ENCODE results near the gene CORT.
"Not testable (repeated sequence)": the region's sequence is repeated elsewhere in the genome, so short reads cannot be mapped to it uniquely, and the experiment has no call there.

Gene CORT

DNA sequence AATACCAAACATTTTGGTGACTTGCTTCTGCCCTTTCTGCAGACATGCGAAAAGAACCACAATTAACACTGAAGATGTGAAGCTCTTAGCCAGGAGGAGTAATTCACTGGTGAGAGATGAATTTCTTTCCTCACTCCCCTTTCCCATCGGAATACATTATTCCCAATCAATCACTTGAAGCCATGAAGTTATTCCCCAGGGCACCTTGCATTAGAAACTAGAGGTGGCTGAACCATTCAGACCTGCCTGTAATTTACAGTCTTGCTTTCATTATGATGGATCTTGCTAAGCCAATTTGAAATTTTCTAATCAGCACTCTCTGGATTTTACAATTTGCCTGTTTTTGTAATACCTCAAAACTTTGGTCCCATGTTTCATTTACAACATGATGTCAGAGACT is 9.5 kb upstream of the CORT start:
- DNase-seq, result no peak

DNA sequence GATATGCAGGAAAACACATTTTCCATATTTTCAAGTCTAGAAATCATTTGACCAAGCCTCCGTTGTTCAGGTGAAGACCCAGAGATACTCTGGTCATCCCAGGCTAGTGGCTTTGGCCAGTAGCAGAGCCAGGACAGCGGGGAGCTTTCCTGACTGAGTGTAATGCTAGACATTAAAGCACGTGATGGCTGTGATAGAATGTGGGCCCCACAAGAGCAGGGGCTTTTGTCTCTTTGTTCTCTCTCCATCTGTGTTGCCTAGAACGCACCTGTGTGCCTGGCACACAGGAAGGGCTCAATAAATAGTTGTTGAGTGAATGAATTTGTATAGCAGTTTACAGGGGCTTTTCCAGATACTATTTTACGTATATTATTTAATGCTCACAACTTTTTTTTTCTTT is 9.0 kb upstream of the CORT start:
- no peak for DNase-seq

DNA sequence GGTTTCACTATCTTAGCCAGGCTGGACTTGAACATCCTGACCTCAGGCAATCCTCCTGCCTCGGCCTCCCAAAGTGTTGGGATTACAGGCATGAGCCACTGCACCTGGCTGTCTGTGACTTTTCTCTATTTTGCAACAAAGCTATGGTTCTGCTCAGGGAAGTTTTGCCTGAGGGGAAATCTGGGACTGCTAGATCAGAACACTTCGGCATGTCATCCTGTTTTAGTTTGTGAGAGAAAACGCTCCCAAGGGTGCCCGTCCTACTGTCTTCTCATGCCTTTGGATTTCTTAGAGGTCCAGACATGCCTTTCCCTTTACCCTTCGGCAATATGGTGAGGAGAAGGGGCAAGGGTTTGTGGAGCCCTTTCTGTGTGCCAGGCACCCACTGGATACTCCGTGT is 5.6 kb upstream of the CORT start:
- DNase-seq, result no peak

DNA sequence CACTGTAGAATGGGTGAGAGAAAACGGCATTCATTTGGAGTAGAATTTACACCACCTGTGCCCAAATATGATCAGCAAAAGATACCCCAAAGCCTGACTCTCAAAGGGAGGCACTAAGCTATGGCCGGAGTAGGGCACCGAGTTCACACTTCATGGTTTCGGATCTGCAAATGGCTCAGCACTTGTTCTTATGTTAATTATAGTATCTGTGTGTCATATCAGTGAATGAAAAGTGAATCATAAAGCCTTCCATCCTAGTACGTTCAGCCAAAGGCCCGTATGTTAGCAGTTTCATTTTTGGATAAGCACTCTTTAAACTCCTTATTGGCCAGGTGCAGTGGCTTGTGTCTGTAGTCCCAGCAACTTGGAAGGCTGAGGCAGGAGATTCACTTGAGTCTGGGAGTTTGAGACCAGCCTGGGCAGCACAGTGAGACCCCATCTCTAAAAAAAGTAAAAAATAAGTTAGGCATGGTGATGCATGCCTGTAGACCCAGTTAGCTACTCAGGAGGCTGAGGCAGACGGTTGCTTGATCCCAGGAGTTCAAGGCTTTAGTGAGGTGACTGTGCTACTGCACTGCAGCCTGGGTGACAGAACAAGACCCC is 4.9 kb upstream of the CORT start:
- DNase-seq, result no peak

DNA sequence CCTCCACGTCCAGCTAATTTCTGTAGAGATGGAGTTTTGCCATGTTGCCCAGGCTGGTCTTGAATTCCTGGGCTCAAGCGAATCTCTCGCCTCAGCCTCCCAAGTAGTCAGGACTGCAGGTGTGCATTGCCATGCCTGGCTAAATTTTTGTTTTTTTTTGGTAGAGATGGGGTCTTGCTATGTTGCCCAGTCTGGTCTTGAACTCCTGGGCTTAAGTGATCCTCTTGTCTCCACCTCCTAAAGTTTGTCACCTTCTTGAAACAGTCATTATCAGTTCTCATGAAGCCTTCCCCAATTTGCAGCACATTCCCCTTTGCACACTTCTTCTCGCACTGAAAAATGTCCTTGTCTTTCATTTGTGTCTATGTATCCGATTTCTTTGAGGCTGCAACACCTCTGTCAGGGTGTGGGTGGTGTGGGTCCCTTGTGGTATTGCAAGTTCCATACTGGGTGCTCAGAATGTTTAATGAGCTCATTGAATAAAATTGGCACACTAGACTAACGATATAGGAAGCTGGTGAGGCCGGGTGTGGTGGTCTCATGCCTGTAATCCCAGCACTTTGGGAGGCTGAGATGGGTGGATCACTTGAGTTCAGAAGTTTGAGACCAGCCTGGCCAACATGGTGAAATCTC is 2.9 kb upstream of the CORT start:
- no peak for DNase-seq

DNA sequence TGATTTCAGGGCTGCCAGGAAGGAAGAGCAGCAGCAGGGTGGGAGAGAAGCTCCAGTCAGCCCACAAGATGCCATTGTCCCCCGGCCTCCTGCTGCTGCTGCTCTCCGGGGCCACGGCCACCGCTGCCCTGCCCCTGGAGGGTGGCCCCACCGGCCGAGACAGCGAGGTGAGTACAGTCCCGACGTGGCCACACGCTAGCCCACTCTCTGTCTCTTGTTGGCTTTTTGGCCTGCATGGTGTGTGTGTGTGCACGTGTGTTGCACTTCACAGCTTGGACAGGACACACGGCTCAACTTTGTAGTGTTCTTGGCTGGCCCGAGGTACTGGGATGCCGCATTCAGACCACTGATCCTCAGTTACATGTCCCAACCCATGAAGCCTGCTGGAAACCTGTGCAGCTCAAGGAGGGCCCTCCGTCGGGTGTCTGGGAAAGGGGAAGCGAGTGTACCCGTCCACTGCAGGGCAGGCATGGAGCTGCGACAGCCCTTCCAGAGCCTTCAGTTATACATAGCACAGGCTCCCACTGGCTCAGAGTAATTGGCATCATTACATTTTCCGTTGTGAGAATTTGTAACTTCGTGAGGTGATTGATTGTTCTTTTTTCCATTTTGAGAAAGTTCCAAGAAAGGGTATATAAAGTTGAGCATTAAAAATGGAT is 454 bp downstream of the CORT start:
- DNase-seq, result no peak

DNA sequence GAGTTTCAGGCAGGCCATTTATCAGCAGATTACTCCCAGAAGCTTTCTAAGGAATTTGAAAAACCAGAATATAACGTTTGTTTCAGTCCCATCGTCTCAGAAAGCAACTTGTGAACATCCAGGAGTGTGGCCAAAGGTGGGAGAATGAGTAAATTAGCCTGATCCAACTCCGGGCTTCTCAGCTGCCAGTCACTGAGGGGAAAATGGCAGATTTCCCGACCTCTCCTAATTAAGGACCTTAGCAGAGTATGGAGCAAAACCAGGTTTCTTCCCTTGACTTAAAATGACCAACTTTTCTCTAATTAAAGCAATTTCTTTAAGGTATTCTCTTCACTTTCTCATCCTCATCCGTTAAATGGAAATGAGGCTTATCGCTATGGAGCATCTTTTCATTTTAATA is 1.0 kb downstream of the CORT start:
- DNase-seq, result no peak

DNA sequence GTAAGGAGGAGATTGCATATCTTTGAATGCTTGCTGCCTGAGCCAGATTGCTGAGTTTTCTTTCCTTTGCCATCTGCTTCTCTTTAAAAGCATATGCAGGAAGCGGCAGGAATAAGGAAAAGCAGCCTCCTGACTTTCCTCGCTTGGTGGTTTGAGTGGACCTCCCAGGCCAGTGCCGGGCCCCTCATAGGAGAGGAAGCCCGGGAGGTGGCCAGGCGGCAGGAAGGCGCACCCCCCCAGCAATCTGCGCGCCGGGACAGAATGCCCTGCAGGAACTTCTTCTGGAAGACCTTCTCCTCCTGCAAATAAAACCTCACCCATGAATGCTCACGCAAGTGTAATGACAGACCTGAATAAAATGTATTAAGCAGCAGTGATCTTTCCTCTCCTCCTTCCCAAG is 1.5 kb downstream of the CORT start:
- no peak for DNase-seq

DNA sequence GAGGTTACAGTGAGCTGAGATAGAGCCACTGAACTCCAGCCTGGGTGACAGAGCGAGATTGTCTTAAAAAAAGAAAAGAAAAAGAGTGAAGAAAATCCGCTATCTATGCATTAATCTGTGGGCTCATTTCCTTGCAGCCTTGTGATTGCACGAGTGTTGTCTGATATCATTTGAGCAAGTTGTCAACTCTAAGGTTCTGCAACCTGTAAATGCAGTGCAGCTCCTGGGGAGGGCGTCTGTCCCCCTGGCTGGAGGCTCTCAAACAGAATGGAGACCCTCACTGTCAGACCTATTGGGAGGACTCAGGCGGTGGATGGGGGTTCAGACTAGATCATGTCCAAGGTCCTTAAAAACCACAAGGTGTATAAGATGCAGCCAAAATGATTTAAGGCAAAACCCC is 6.2 kb downstream of the CORT start:
- no peak for DNase-seq

DNA sequence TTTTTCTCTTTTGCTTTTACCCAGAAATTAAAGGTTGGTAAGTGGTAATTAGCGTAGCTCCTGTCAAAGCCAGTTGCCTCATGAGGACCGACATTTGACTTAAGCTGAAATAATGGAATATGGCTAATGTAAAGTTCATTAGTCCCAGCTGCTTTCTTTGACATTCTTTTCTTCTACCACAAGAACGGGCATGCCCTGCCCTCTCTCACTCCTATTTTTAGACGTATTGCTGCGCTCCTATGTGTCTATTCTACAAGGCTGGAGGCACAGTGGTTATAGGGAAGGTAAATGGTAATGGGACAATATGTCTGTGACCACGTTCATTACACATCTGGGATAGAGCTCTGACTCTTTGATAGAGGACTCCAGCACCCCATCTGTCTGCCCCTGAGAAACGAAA is 6.8 kb downstream of the CORT start:
- no peak for DNase-seq

DNA sequence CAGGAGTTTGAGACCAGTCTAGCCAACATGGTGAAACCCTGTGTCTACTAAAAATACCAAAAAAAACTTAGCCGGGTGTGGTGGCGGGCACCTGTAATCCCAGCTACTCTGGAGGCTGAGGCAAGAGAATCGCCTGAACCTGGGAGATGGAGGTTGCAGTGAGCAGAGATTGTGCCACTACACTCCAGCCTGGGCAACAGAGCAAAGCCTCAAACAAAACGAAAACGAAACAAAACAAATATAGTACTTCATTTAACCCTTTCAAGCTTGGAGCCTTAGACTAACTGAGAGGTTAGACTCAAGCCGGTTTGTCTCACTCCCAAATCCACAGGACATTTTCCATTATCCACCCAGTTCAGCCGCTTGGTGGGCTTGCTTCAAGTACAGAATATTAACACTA is 7.6 kb downstream of the CORT start:
- DNase-seq, result not testable (repeated sequence)

DNA sequence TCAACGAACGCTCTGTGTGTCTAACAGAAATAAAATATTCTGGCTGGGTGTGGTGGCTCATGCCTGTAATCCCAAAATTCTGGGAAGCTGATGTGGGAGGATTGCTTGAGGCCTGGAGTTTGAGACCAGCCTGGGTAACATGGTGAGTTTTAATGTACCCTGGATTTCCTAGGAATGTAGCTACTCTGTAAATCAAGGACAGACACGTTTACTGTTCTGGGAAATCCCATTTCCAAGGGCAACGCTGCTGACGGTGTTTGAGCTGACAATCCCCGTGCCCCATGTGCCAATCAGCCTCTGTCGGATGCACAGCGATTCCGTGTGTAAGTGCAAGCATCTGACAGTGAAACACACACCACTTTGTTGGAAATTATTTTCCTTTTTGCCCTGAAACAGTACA is 8.0 kb downstream of the CORT start:
- no peak for DNase-seq

DNA sequence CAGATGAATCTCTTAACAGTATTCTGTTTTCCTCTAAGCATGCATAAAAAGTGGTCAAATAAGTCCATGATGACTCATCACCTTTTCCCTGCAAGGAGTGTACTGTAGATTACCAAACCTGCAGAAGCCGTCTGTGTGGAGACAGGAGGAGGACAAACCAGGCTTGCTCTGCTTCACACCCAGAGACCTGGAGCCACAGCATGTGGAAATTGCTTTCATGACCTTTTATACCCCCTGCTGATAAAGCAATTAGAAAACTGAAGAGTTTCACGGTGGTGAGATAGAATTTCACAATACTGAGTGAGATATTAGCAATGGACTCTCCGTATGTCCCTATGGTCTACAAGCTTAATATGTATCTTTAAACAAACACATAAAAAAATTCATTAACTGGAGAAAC is 9.4 kb downstream of the CORT start:
- DNase-seq, result no peak

DNA sequence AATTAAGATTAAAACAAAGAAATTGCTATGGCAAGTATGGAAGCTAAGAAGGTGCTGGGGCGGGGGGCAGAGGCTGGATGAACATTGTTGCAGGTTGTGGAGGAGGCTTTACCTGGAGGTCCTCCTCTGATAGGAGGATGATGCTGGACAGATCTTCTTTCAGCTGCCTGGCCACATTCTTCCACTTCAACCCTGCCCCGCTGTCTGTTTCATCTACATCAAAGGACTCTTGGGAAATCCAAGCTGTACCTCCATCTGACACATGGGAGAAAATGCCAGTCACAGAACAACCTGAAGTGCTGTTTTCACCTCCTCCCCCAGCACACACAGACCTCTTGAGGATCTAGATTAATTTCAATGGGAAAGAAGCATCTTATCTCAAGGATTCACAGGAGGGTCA is 17.2 kb downstream of the CORT start:
- DNase-seq, result no peak

DNA sequence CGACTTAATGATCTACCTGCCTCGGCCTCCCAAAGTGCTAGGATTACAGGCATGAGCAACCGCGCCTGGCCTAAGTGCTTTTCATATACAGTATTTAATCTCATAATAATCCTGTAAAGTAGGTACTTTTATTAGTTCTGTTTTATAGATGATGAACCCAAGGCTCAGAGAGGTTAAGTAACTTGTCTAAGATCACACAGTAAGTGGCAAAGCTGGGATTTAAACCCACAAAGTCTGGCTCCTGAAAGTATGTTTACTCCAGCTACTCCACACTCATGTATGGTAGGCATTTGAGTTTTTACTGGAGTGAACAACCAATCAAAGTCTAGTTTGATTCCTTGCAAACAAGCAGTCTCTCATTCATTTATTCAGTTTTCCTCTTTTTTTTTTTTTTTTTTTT is 20.2 kb downstream of the CORT start:
- no peak for DNase-seq

DNA sequence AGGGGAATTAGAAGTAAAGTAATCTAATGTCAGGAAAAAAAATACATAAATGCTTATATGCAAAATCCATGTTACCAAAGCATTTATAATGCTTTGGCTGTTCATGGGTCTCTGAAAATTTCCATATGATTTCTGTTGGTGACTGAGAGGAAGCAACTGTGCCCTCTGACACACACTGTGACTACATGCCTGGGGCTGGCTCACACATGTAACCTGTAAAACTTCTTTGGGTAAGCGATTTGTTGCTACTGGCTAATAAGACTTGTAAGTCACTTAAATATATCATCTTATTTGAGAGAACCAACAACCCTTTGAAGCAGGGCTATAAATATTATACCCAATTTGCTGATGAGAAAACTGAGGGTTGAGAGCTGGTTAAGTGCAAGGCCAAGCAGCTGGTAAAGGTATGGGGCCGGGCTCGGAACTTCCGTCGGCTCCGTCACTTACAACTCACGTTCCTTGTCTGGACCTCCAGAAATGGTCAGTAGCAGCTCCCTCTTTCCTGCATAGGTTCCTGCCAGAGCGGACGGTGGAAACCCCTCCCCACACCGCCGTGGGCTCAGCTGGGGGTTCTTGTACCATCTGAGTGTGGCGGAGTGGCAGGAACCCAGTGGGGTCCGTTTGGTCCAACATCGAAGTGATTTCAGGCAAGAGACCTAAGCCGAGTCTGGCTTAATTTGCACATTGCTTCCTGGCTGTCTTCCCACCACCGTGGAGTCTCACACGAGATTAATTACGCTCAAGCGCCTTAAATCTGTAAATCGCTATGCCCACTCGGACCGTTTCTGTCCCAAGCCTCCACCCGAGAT is 21.8 kb downstream of the CORT start:
- no peak for DNase-seq

DNA sequence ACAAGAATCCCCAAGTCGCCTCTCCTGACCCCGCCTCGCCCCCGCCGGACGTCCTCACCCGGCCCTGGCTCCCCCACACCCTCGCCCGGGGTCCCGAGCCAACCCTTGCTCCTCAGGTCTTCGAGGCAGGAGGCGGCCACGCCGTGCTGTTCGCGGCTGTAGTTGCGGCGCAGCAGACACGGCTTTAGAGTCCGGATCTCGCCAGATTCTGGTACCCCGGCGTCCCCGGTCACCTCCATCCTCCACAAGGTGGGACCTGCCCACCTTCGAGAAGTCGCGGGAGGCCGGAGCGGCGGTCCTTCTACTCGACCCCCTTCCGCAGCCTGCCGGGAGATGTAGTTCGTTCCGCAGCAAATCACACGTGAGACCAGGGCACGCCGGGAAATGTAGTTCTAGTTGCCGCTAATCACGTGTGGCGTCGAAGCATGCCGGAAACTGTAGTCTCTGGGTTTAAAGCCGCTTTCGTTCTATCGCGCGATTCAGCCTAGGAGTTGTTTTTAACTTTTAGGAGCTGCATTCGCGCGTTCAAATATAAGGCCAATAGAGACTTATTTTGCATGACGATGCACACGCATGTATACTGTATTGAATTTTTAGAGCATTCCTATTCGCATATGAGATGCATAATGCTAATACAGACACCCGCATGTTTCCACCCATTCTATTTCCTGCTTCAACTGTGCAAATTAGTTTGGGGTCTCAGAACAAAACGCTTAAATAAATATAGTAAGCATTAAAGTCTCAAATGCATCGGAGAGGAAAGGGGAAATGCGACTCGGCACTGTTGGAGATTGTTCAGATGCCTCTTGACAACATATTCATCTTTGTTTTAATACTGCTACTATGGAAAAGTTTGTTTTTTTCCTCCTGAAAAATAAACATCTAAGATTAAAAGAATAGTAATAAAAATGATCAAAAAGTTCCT is 22.7 kb downstream of the CORT start, which contains the start of gene DFFA:
Gene DFFA, minus strand, starts transcription at position 310 of the 925 bp plus-strand sequence. Its CDS starts 71 bp downstream, at position 239.
- peak; percentile 83 to 91 (median 87) for DNase-seq

DNA sequence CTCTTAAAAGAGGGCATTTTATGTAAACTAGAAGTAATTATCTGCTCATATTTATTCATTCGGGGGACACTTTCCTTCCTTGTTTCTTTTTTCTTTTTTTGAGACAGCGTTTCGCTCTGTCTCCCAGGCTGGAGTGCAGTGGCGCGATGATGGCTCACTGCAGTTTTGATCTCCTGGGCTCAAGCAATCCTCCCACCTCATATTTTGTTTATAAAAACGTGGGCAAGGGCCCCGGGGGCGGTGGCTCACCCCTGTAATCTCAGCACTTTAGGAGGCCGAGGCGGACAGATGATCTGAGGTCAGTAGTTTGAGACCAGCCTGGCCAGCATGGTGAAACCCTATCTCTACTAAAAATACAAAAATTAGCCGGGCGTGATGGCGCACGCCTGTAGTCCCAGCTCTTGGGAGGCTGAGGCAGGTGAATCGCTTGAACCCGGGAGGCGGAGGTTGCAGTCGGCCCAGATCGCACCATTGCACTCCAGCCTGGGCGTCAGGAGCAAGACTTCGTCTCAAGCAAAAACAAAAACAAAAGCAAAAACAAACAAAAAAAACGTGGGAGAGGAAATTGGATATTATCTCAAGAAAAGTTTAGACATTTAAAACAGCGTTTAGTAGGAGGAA is 23.4 kb downstream of the CORT start:
- no peak for DNase-seq

DNA sequence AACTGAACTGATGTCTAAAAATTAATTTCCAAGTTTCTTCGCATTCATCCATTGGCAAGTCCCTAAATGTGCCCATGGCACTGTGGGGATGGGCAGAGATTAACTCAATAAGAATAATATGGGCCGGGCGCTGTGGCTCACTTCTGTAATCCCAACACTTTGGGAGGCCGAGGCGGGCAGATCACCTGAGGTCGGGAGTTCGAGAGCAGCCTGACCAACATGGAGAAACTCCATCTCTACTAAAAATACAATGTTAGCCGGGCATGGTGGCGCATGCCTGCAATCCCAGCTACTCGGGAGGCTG is 24.4 kb downstream of the CORT start:
- not testable (repeated sequence) for DNase-seq

DNA sequence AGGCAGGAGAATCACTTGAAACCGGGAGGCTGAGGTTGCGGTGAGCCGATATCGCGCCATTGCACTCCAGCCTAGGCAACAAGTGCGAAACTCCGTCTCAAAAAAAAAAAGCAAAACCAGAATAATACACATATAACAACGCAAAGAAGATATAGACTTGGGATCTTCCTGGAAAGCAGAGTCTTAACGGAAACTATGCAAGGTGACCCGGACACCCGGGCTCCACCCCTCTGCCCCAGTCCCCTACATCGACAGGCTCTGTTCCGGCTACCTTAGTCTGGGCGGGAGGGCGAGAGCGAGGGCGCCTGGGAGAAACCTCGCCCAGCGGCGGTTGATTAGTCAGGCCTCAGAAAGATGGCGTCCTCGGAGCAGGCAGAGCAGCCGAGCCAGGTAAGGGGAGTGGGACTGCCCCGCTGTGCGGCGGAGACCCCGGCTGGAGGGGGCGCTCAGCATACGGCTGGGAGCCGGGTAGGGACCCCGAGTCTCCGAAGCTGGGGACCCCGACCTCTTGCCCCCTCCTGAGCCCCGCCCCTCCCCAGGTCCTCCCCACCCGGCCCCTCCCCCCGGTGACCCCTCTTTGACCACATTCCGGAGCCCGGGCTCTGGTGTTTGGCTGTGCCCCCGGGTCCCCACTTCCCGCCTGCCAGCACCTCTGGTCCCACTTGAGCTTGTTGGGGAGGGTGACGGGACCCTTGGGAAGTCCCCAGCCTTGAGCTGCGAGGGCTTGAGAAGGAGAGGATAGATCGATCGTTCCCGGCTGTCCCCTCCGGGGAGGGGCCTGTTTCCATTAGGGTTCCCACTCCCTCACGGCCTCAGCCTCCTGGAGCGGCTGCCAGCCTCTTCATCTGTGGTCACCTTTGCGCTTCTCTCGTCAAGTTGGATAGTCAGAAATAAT is 25.0 kb downstream of the CORT start, which contains the start of gene PEX14:
Gene PEX14, plus strand, starts transcription at position 338 of the 895 bp plus-strand sequence. Its CDS starts 17 bp downstream, at position 355.
- peak; percentile 64 to 79 (median 74) for DNase-seq

DNA sequence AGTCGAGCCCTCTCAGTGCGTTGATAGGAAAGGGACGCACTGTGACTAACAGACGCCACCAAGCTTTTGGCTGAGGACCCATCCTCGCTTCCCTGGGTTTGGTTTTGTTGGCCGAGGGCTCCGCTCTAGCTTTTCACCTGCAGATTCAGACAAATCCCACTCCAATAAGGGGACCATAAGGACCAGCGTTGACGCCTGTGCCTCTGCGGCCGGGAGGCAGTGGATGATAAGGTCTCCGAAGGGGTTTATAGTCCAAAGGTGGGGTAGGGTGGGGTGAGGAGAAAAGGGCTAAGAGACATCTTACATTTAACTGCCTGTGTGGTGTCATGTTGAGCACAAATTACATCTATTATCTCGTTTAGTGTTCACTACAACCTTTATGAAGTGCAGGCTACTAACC is 25.7 kb downstream of the CORT start:
- no peak for DNase-seq
